Measurements from ENCODE around the gene BTBD17. TPM values are rescaled to one million over a fixed set of nuclear protein-coding genes. Genes with fewer than 3 reads are reported as not detected.

Gene BTBD17
- total and polyA plus RNA-seq, 2 of the 8 experiments (the other 6 are each of a cell fraction or from before 2014, with no cell fraction given) = 7.0 to 14.8 TPM

GRCh38 chr17:74345433-74346241 lies 16.0 kb downstream of the BTBD17 start:
- Histone ChIP-seq H2BK120ac (replicated peaks; ENCODE audit: low read depth, low read length) (no peak overlapping the region), H4K20me1 (replicated peaks in 1 of 2; ENCODE audit: control insufficient read depth in 1 of 2, insufficient read depth in 2 of 2, low read length in 2 of 2) (peaks cover 0 to 3% of the 10 kb centered on the region in 2 experiments), H3K23ac (ENCODE audit: insufficient read length) (no peak overlapping the region), H3K14ac (ENCODE audit: insufficient read length) (no peak overlapping the region), H3K27me3 (replicated peaks in 1 of 4; ENCODE audit: control insufficient read depth in 3 of 4, extremely low read depth in 1 of 4, insufficient read depth in 3 of 4, low read length in 3 of 4) (peaks cover 0 to 4% (median 2%) of the 10 kb centered on the region in 4 experiments; a peak in 4 of 7 replicates), H3K4me3 (ENCODE audit: extremely low read depth in 1 of 4, insufficient read depth in 2 of 4, low read depth in 3 of 4, low read length in 4 of 4) (no peak overlapping the region), H3K9ac (replicated peaks in 1 of 4; ENCODE audit: extremely low read depth in 1 of 4, low read depth in 3 of 4, low read length in 3 of 4) (no peak overlapping the region), H3K79me1 (ENCODE audit: low read depth, low read length) (no peaks in the 10 kb centered on the region), H2BK20ac (ENCODE audit: low read length) (no peak overlapping the region), H2BK5ac (ENCODE audit: low read depth, low read length) (no peak overlapping the region), H3K4ac (replicated peaks; ENCODE audit: insufficient read length, low read depth, low read length) (no peak overlapping the region), H2AFZ (ENCODE audit: low read length) (no peak overlapping the region), H2BK15ac (ENCODE audit: low read length) (no peak overlapping the region), H3K23me2 (ENCODE audit: low read depth, low read length) (no peaks in the 10 kb centered on the region), H3K56ac (replicated peaks; ENCODE audit: insufficient read length, low read depth, low read length) (peak overlapping the region; percentile 21), H2AK5ac (ENCODE audit: low read depth, low read length) (no peak overlapping the region), H3K4me1 (replicated peaks in 1 of 4; ENCODE audit: control insufficient read depth in 3 of 4, insufficient read depth in 4 of 4, low read length in 3 of 4) (peaks cover 0 to 16% (median 9%) of the 10 kb centered on the region in 4 experiments; a peak in 5 of 7 replicates), H4K91ac (replicated peaks; ENCODE audit: insufficient read length, low read length) (no peak overlapping the region), H3K36me3 (ENCODE audit: control insufficient read depth in 2 of 4, insufficient read depth in 4 of 4, low read length in 3 of 4) (no peaks in the 10 kb centered on the region), H4K5ac (ENCODE audit: insufficient read length, low read depth, low read length) (no peak overlapping the region), H4K8ac (ENCODE audit: extremely low read depth, insufficient read depth, low read length) (peak overlapping the region; percentile 68; the same call in 1 of the 2 replicates), H3K18ac (ENCODE audit: extremely low read depth, low read length) (no peak overlapping the region), H2BK12ac (ENCODE audit: low read depth, low read length) (no peak overlapping the region), H3K4me2 (ENCODE audit: insufficient read depth in 1 of 2, low read depth in 2 of 2, low read length in 2 of 2) (no peak overlapping the region), H3K79me2 (ENCODE audit: control insufficient read depth in 1 of 2, insufficient read depth in 2 of 2, low read length in 2 of 2) (no peaks in the 10 kb centered on the region), H3K9me3 (ENCODE audit: insufficient read depth in 2 of 2, low read depth in 1 of 2, low read length in 1 of 2) (no peaks in the 10 kb centered on the region), H3K27ac (ENCODE audit: low read depth, low read length) (no peak overlapping the region)
- DNase-seq (ENCODE audit: low read depth in 1 of 2, low spot score in 2 of 2) (no peak), FAIRE-seq (no peak)
- WGBS, 2 experiments (ENCODE audit: extremely low coverage in 1 of 2, insufficient coverage in 1 of 2, insufficient read length in 1 of 2, insufficient replicate concordance in 2 of 2, low coverage in 1 of 2, low lambda C conversion rate in 2 of 2, missing lambda C conversion rate in 1 of 2) = 88% methylated on average over 13 of the region's 13 CpGs; no CpG with 5 or more reads in 1 of the 2 experiments
- TF ChIP-seq CTCF (IDR thresholded peaks at IDR 0.05; ENCODE audit: control extremely low read depth in 1 of 3, insufficient read depth in 1 of 3, low read depth in 1 of 3, low read length in 3 of 3) (no peak), CHD2 (IDR thresholded peaks at IDR 0.05; ENCODE audit: low read length) (no peak)
- ChIA-PET CTCF (ENCODE audit: partially characterized antibody) (interaction anchor here (0.6 to 11.2 kb wide), 11 partner anchors 17 to 112 kb away, joined by 3 to 114 read pairs (median 3); no protein-coding TSS in a partner anchor), POLR2A (ENCODE audit: partially characterized antibody) (interaction anchor here (1.6 kb wide), 1 partner anchor 8 kb away, joined by 4 read pairs; no protein-coding TSS in a partner anchor)
